Endothelial cell of umbilical vein (primary cell): ENCODE measurements around the gene GRIFIN. TPM values are rescaled to one million over a fixed set of nuclear protein-coding genes. Genes with fewer than 3 reads are reported as not detected.

Source experiments
- BruUV-seq: library from RNA; stranded (reverse); fragments of 400-500 nt; replicated peaks from 2 replicates; lab custom pipeline; 2021; lab: Mats Ljungman, UMichigan
- CTCF ChIA-PET: fragments of 300-600, 350-600 bp; sonication (Branson Sonifier 250); formaldehyde crosslinking; loops from one replicate; lab custom pipeline; 2021; ENCODE audit warnings: antibody characterized with exemption, inconsistent platforms; lab: Charles Lee
- POLR2A ChIA-PET: fragments of 300-600, 350-600 bp; sonication (Branson Sonifier 250); formaldehyde crosslinking; loops from one replicate; lab custom pipeline; 2021; ENCODE audit warnings: antibody characterized with exemption, inconsistent platforms; lab: Charles Lee
- DNase-seq: peaks from one replicate; pipeline ENCODE4 v3.0.0-alpha.2; 2011; ENCODE audit warnings: low read depth, low spot score
- FAIRE-seq: peaks from 2 replicates; lab custom pipeline; 2011; peaks lifted over from hg19 to GRCh38; lab: Jason Lieb, UNC
- H2AFZ ChIP-seq: 2 replicates; pipeline ENCODE4 v1.6.0; 2012; ENCODE audit warnings: low read depth, low read length, control low read depth, inconsistent platforms
- H3K27ac ChIP-seq: 2 replicates; pipeline ENCODE4 v1.5.1; 2011; ENCODE audit warnings: low read depth, mild to moderate bottlenecking, control low read depth, low read length, moderate library complexity; ENCODE audit not compliant: insufficient read depth
- H3K27me3 ChIP-seq, 2 experiments: 2 replicates each; pipeline versions ENCODE4 v1.6.0 to v1.6.1; 2011; ENCODE audit warnings: low read length in 2 of 2, mixed read lengths in 1 of 2; ENCODE audit not compliant: control insufficient read depth in 2 of 2, insufficient read depth in 2 of 2
- H3K36me3 ChIP-seq, 2 experiments: 2 replicates in 1 of 2; 3 replicates in 1 of 2; pipeline ENCODE4 v1.5.1; 2011; ENCODE audit warnings: low read length in 2 of 2, mild to moderate bottlenecking in 1 of 2, moderate library complexity in 1 of 2; ENCODE audit not compliant: control insufficient read depth in 2 of 2, insufficient read depth in 2 of 2; ENCODE audit errors: extremely low read depth in 1 of 2
- H3K4me1 ChIP-seq: 3 replicates; pipeline ENCODE4 v1.5.1; 2011; ENCODE audit warnings: mild to moderate bottlenecking, low read length; ENCODE audit not compliant: control insufficient read depth, insufficient read depth; ENCODE audit errors: extremely low read depth
- H3K4me2 ChIP-seq: 2 replicates; pipeline ENCODE4 v1.6.1; 2011; ENCODE audit warnings: low read length, control low read depth, mixed read lengths; ENCODE audit not compliant: insufficient read depth
- H3K4me3 ChIP-seq, 3 experiments: fragments of 200-600 bp in 1 of 3; sonication (generic), shearing (Covaris generic) in 1 of 3; replicated peaks in 1 of 3; 2 replicates each; pipeline ENCODE4 v1.5.1; 2011 to 2016; ENCODE audit warnings: control low read depth in 3 of 3, low read length in 3 of 3, mild to moderate bottlenecking in 2 of 3, inconsistent platforms in 1 of 3, low read depth in 1 of 3, moderate library complexity in 1 of 3; ENCODE audit not compliant: insufficient read depth in 1 of 3
- H3K79me2 ChIP-seq: 2 replicates; pipeline ENCODE4 v1.6.0; 2012; ENCODE audit warnings: low read length, inconsistent platforms; ENCODE audit not compliant: control insufficient read depth, insufficient read depth
- H3K9ac ChIP-seq: replicated peaks from 2 replicates; pipeline ENCODE3; 2011; ENCODE audit warnings: low read length, control low read depth; ENCODE audit not compliant: insufficient read depth; ENCODE audit errors: extremely low read depth
- H3K9me1 ChIP-seq: replicated peaks from 3 replicates; pipeline ENCODE4 v1.6.0; 2011; ENCODE audit warnings: mild to moderate bottlenecking, low read length; ENCODE audit not compliant: control insufficient read depth, insufficient read depth; ENCODE audit errors: extremely low read depth
- H3K9me3 ChIP-seq: replicated peaks from 2 replicates; pipeline ENCODE4 v1.5.1; 2012; ENCODE audit warnings: low read length, inconsistent platforms; ENCODE audit not compliant: control insufficient read depth, insufficient read depth
- H4K20me1 ChIP-seq: replicated peaks from 2 replicates; pipeline ENCODE3; 2011; ENCODE audit warnings: mild to moderate bottlenecking, low read length; ENCODE audit not compliant: control insufficient read depth, insufficient read depth; ENCODE audit errors: extremely low read depth
- CTCF ChIP-seq, 2 donors: IDR thresholded peaks; 1 replicate in 1 of 2; 2 replicates in 1 of 2; pipeline ENCODE4 v1.5.1; 2011; ENCODE audit warnings: low read length in 2 of 2, mild to moderate bottlenecking in 2 of 2, moderate library complexity in 2 of 2, control low read depth in 1 of 2, inconsistent platforms in 1 of 2, low read depth in 1 of 2; ENCODE audit not compliant: insufficient read depth in 1 of 2; ENCODE audit errors: extremely low read depth in 1 of 2
- EZH2 ChIP-seq: IDR thresholded peaks from 2 replicates; pipeline ENCODE4 v1.6.1; 2012; ENCODE audit warnings: borderline replicate concordance, low read depth, mild to moderate bottlenecking, moderate library complexity, low read length, inconsistent platforms; ENCODE audit not compliant: severe bottlenecking
- FOS ChIP-seq: IDR thresholded peaks from 2 replicates; pipeline ENCODE4 v1.6.1; 2011; ENCODE audit warnings: mild to moderate bottlenecking, low read length, moderate library complexity, borderline replicate concordance; ENCODE audit not compliant: insufficient read depth
- GATA2 ChIP-seq: IDR thresholded peaks from 2 replicates; pipeline ENCODE4 v1.7.0; 2011; ENCODE audit warnings: low read depth, mild to moderate bottlenecking, moderate library complexity, mixed read lengths, low read length; ENCODE audit not compliant: insufficient read length, insufficient read depth
- JUN ChIP-seq: IDR thresholded peaks from 2 replicates; pipeline ENCODE4 v1.6.1; 2011; ENCODE audit warnings: borderline replicate concordance, low read depth; ENCODE audit not compliant: insufficient read length, insufficient read depth
- MYC ChIP-seq: IDR thresholded peaks from one replicate; pipeline ENCODE4 v1.6.1; 2011; ENCODE audit warnings: mild to moderate bottlenecking, low read depth, low read length
- POLR2A ChIP-seq: IDR thresholded peaks from 2 replicates; pipeline ENCODE4 v1.6.1; 2012; ENCODE audit warnings: low read depth, mild to moderate bottlenecking, control low read depth, low read length
- POLR2AphosphoS5 ChIP-seq: IDR thresholded peaks from 2 replicates; pipeline ENCODE4 v1.6.1; 2012; ENCODE audit warnings: low read depth, mild to moderate bottlenecking, control low read depth, low read length, moderate library complexity; ENCODE audit not compliant: insufficient read depth
- dilution Hi-C: fragments of 300-500 bp; cut with MboI; formaldehyde crosslinking; loops from one replicate; pipeline ENCODE4 v1.15.0; 2019; ENCODE audit warnings: low sequenced_read_pairs; ENCODE audit not compliant: extremely low pct_ligation_motif_present
- intact Hi-C: fragments of 100-400 bp; cut with micrococcal nuclease; formaldehyde crosslinking; loops from one replicate; pipeline ENCODE4 v1.10.0; 2022
- polyA plus RNA-seq, 4 experiments: library from polyadenylated mRNA; depleted of rRNA in 3 of 4; stranded (reverse) in 3 of 4; unstranded in 1 of 4; fragments of >200 nt; gene quantifications; 2 replicates each; pipeline versions ENCODE4 v1.2.1 to v1.2.3, GENCODE V29; 2011 to 2012; ENCODE audit warnings: missing spikeins in 1 of 4
- total RNA-seq: library from RNA; stranded (reverse); gene quantifications from 2 replicates; pipeline ENCODE4 v1.2.3, GENCODE V29; 2021
- TF ChIP-seq, protein P1 (sequence below): IDR thresholded peaks from 2 replicates; pipeline ENCODE4 v1.6.1; 2011; ENCODE audit not compliant: insufficient read depth, insufficient read length

The GRIFIN gene
- total and polyA plus RNA-seq, 2 donors (not counting 3 experiments of a cell fraction or from before 2014, with no cell fraction given) = not detected

GRCh38 chr7:2505401-2505800, 29.2 kb upstream of the GRIFIN start:
- FAIRE-seq (no peak), DNase-seq (no peak)
- dilution Hi-C loops (no loop called here), intact Hi-C loops (no loop called here)
- H3K4me2 ChIP-seq = no peak overlapping the region
- H2AFZ ChIP-seq = no peak overlapping the region
- ChIA-PET CTCF (no interaction called here), POLR2A (no interaction called here)
- H3K4me1 ChIP-seq = peaks cover under 1% of the 10 kb centered on the region
- no peak overlapping the region for H3K4me3 ChIP-seq
- H3K9me3 ChIP-seq = no peaks in the 10 kb centered on the region
- no TSS peak for BruUV-seq
- H3K27me3 ChIP-seq = no peaks in the 10 kb centered on the region
- no peaks in the 10 kb centered on the region for H3K79me2 ChIP-seq
- H3K9me1 ChIP-seq = no peaks in the 10 kb centered on the region
- H3K36me3 ChIP-seq = no peaks in the 10 kb centered on the region
- H3K9ac ChIP-seq = no peak overlapping the region
- no peak overlapping the region for H3K27ac ChIP-seq
- TF ChIP-seq CTCF (IDR thresholded peaks at IDR 0.05; ENCODE audit: extremely low read depth in 1 of 2, insufficient read depth in 1 of 2, low read depth in 1 of 2, low read length in 2 of 2) = no peak
- no peaks in the 10 kb centered on the region for H4K20me1 ChIP-seq

DNA sequence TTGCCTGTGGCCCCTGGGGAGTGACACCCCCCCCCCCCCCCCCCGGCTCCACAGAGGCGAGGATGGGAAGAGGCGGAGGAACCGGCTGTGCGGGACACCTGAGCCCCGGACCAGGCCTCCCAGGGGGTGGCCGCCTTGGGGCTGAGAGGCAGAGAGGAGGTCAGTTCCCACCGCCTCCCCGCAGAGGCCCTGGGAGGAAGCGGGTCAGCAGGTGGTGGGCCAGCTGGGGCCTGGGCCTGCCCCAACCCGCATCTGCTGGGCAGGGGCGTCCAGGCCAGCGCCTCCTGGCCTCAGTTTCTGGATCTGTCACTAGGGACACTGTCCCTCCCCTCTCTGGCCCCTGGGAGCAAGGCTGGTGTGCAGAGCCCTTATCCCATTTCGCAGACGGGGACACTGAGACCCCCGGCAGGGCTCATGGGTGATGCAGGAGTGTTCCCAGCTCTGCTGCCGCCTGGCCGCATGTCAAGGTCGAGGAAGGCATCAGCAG, 28.7 kb upstream of the GRIFIN start:
- Histone ChIP-seq H2AFZ (no peak overlapping the region), H3K9me1 (no peaks in the 10 kb centered on the region), H3K4me3 (no peak overlapping the region), H3K9me3 (no peaks in the 10 kb centered on the region), H3K27ac (no peak overlapping the region), H3K4me1 (no peaks in the 10 kb centered on the region), H3K27me3 (no peaks in the 10 kb centered on the region), H3K36me3 (no peaks in the 10 kb centered on the region), H3K4me2 (no peak overlapping the region), H4K20me1 (no peaks in the 10 kb centered on the region), H3K79me2 (no peaks in the 10 kb centered on the region), H3K9ac (no peak overlapping the region)
- FAIRE-seq (no peak), DNase-seq (no peak)
- dilution Hi-C loops (no loop called here), intact Hi-C loops (no loop called here)
- ChIA-PET POLR2A (no interaction called here), CTCF (no interaction called here)
- TF ChIP-seq POLR2AphosphoS5 = no peak
- TF ChIP-seq, protein P1, sequence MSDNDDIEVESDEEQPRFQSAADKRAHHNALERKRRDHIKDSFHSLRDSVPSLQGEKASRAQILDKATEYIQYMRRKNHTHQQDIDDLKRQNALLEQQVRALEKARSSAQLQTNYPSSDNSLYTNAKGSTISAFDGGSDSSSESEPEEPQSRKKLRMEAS = no peak
- TF ChIP-seq POLR2A = no peak
- no peak for TF ChIP-seq FOS
- no peak for TF ChIP-seq CTCF (IDR thresholded peaks at IDR 0.05; ENCODE audit: extremely low read depth in 1 of 2, insufficient read depth in 1 of 2, low read depth in 1 of 2, low read length in 2 of 2)
- no peak for TF ChIP-seq GATA2
- no peak for TF ChIP-seq JUN
- TF ChIP-seq EZH2 = no peak
- no peak for TF ChIP-seq MYC
- no TSS peak for BruUV-seq
